KMS-11 (cell line): ENCODE results near the gene ABCC3.

ENCODE experiments used
- H2AFZ ChIP-seq: fragments of 200-600 bp; sonication (generic); 2 replicates; pipeline ENCODE4 v1.6.1; 2016; ENCODE audit warnings: antibody characterized with exemption, mixed run types, low read depth
- H3K27ac ChIP-seq: fragments of 200-600 bp; sonication (generic); 2 replicates; pipeline ENCODE4 v1.6.1; 2016; ENCODE audit warnings: mild to moderate bottlenecking, mixed run types
- H3K27me3 ChIP-seq: fragments of 200-600 bp; sonication (generic); 2 replicates; pipeline ENCODE4 v1.6.1; 2017; ENCODE audit warnings: mild to moderate bottlenecking, low read depth, mixed run types, moderate library complexity; ENCODE audit not compliant: insufficient read depth
- H3K36me3 ChIP-seq: fragments of 200-600 bp; sonication (generic); 2 replicates; pipeline ENCODE4 v1.6.1; 2017; ENCODE audit warnings: mild to moderate bottlenecking, mixed run types; ENCODE audit not compliant: insufficient read depth
- H3K4me1 ChIP-seq: fragments of 200-600 bp; sonication (generic); 2 replicates; pipeline ENCODE4 v1.6.1; 2016; ENCODE audit warnings: mild to moderate bottlenecking, low read depth, mixed run types; ENCODE audit not compliant: poor library complexity, severe bottlenecking
- H3K4me2 ChIP-seq: fragments of 200-600 bp; sonication (generic); 2 replicates; pipeline ENCODE4 v1.7.0; 2016; ENCODE audit warnings: mild to moderate bottlenecking, mixed run types
- H3K4me3 ChIP-seq: fragments of 200-600 bp; sonication (generic); IDR thresholded peaks from 2 replicates; pipeline ENCODE4 v1.6.1; 2017; ENCODE audit warnings: low read depth, low read length, mixed read lengths; ENCODE audit not compliant: insufficient read depth
- H3K79me2 ChIP-seq: fragments of 200-600 bp; sonication (generic); 2 replicates; pipeline ENCODE4 v1.6.1; 2016; ENCODE audit warnings: low read depth, mixed run types; ENCODE audit not compliant: insufficient read depth
- H3K9ac ChIP-seq: fragments of 200-600 bp; sonication (generic); 2 replicates; pipeline ENCODE4 v1.6.1; 2016; ENCODE audit warnings: mild to moderate bottlenecking, mixed run types
- H4K20me1 ChIP-seq: fragments of 200-600 bp; sonication (generic); 2 replicates; pipeline ENCODE4 v1.6.1; 2016; ENCODE audit warnings: mild to moderate bottlenecking, mixed run types; ENCODE audit not compliant: insufficient read depth
- CTCF ChIP-seq: fragments of 200-600 bp; sonication (generic); conservative IDR thresholded peaks from 2 replicates; pipeline ENCODE4 v1.6.1; 2017; ENCODE audit warnings: low read depth, mild to moderate bottlenecking, antibody characterized with exemption, low read length, moderate library complexity, mixed read lengths

Gene ABCC3

GRCh38 chr17:50618300-50618699, 16.4 kb upstream of the ABCC3 start:
- H3K36me3 ChIP-seq: no peaks in the 10 kb centered on the region
- no peak overlapping the region for H3K27ac ChIP-seq

GRCh38 chr17:50618941-50619340, 15.7 kb upstream of the ABCC3 start:
- Histone ChIP-seq H3K79me2 (no peaks in the 10 kb centered on the region), H3K27ac (no peak overlapping the region), H3K4me1 (no peaks in the 10 kb centered on the region), H2AFZ (no peak overlapping the region), H4K20me1 (no peaks in the 10 kb centered on the region), H3K36me3 (no peaks in the 10 kb centered on the region), H3K9ac (no peak overlapping the region), H3K27me3 (peaks cover 71% of the 10 kb centered on the region), H3K4me3 (no peak overlapping the region), H3K4me2 (no peak overlapping the region)
- TF ChIP-seq CTCF: no peak

More at GRCh38 chr17:50618300-50618699, 16.4 kb upstream of the ABCC3 start:
- no peak overlapping the region for H3K9ac ChIP-seq
- H4K20me1 ChIP-seq: no peaks in the 10 kb centered on the region
- no peak overlapping the region for H3K4me2 ChIP-seq
- TF ChIP-seq CTCF: no peak
- H3K27me3 ChIP-seq: peaks cover 76% of the 10 kb centered on the region
- no peaks in the 10 kb centered on the region for H3K4me1 ChIP-seq
- H2AFZ ChIP-seq: no peak overlapping the region
- no peaks in the 10 kb centered on the region for H3K79me2 ChIP-seq
- no peak overlapping the region for H3K4me3 ChIP-seq

- Histone ChIP-seq H3K9ac (no peak overlapping the region), H2AFZ (no peak overlapping the region), H3K27ac (no peak overlapping the region), H3K4me2 (no peak overlapping the region), H3K79me2 (no peaks in the 10 kb centered on the region), H3K36me3 (no peaks in the 10 kb centered on the region), H3K4me1 (no peaks in the 10 kb centered on the region), H3K4me3 (no peak overlapping the region), H4K20me1 (no peaks in the 10 kb centered on the region), H3K27me3 (peaks cover 66% of the 10 kb centered on the region)
- no peak for TF ChIP-seq CTCF
Measured at GRCh38 chr17:50619489-50619888, 15.2 kb upstream of the ABCC3 start.

GRCh38 chr17:50620237-50620636, 14.4 kb upstream of the ABCC3 start:
- no peaks in the 10 kb centered on the region for H3K79me2 ChIP-seq
- no peak overlapping the region for H3K27ac ChIP-seq
- H4K20me1 ChIP-seq: no peaks in the 10 kb centered on the region
- peaks cover 60% of the 10 kb centered on the region for H3K27me3 ChIP-seq
- TF ChIP-seq CTCF: no peak
- H2AFZ ChIP-seq: no peak overlapping the region
- no peaks in the 10 kb centered on the region for H3K4me1 ChIP-seq
- no peak overlapping the region for H3K9ac ChIP-seq
- H3K4me3 ChIP-seq: no peak overlapping the region
- H3K4me2 ChIP-seq: no peak overlapping the region
- no peaks in the 10 kb centered on the region for H3K36me3 ChIP-seq

GRCh38 chr17:50620858-50621257, 13.8 kb upstream of the ABCC3 start:
- Histone ChIP-seq H4K20me1 (no peaks in the 10 kb centered on the region), H3K79me2 (no peaks in the 10 kb centered on the region), H3K27me3 (peaks cover 56% of the 10 kb centered on the region), H3K36me3 (no peaks in the 10 kb centered on the region), H3K4me2 (no peak overlapping the region), H3K4me3 (no peak overlapping the region), H3K9ac (no peak overlapping the region), H3K27ac (no peak overlapping the region), H2AFZ (no peak overlapping the region), H3K4me1 (no peaks in the 10 kb centered on the region)
- no peak for TF ChIP-seq CTCF
